PC-3 (cell line): ENCODE measurements around the gene BLCAP. TPM values are rescaled to one million over a fixed set of nuclear protein-coding genes. Genes with fewer than 3 reads are reported as not detected.
"Not testable (repeated sequence)": the region's sequence is repeated elsewhere in the genome, so short reads cannot be mapped to it uniquely, and the experiment has no call there.

Experiments used
- ATAC-seq: fragments of 200-7000 bp; cut with Tn5 transposase; 2 replicates; pipeline ENCODE4 v1.9.1; 2020; ENCODE audit warnings: mild to moderate bottlenecking, moderate library complexity
- BruUV-seq: library from RNA; stranded (reverse); fragments of 400-500 nt; replicated peaks from 2 replicates; lab custom pipeline; 2021; lab: Mats Ljungman, UMichigan
- CTCF ChIA-PET: fragments of 300-600 bp; sonication (Branson Sonifier 250); formaldehyde crosslinking; loops from one replicate; lab custom pipeline; 2022; ENCODE audit warnings: antibody characterized with exemption; lab: Charles Lee
- POLR2A ChIA-PET: fragments of 300-600 bp; sonication (Branson Sonifier 250); formaldehyde crosslinking; loops from one replicate; lab custom pipeline; 2022; ENCODE audit warnings: antibody characterized with exemption; ENCODE audit not compliant: unreplicated experiment; lab: Charles Lee
- DNase-seq: peaks from one replicate; pipeline ENCODE4 v3.0.0-alpha.2; 2015
- H2AFZ ChIP-seq: fragments of 300-600 bp; sonication (generic); 2 replicates; pipeline ENCODE4 v1.6.0; 2016; ENCODE audit warnings: antibody characterized with exemption, low read length
- H3F3A ChIP-seq: fragments of 300-600 bp; sonication (generic); one replicate; pipeline ENCODE4 v1.6.0; 2017; ENCODE audit warnings: antibody characterized with exemption, low read length, control low read depth, mild to moderate bottlenecking; ENCODE audit not compliant: unreplicated experiment
- H3K27ac ChIP-seq: fragments of 300-600 bp; sonication (generic); 2 replicates; pipeline ENCODE4 v1.5.1; 2016; ENCODE audit warnings: mild to moderate bottlenecking, low read length
- H3K27me3 ChIP-seq: fragments of 300-600 bp; sonication (generic); 2 replicates; pipeline ENCODE4 v1.6.1; 2016; ENCODE audit warnings: low read length, mixed read lengths
- H3K36me3 ChIP-seq: fragments of 300-600 bp; sonication (generic); 2 replicates; pipeline ENCODE4 v1.6.1; 2016; ENCODE audit warnings: low read depth, mixed run types, low read length, mixed read lengths
- H3K4me1 ChIP-seq: fragments of 300-600 bp; sonication (generic); 2 replicates; pipeline ENCODE4 v1.5.1; 2016; ENCODE audit warnings: low read length; ENCODE audit not compliant: insufficient read depth
- H3K4me2 ChIP-seq: fragments of 300-600 bp; sonication (generic); 2 replicates; pipeline ENCODE4 v1.6.0; 2016; ENCODE audit warnings: low read length
- H3K4me3 ChIP-seq: fragments of 300-600 bp; sonication (generic); 2 replicates; pipeline ENCODE4 v1.5.1; 2016; ENCODE audit warnings: mild to moderate bottlenecking, low read length, mixed read lengths
- H3K79me2 ChIP-seq: fragments of 300-600 bp; sonication (generic); 2 replicates; pipeline ENCODE4 v1.6.1; 2017; ENCODE audit warnings: low read length, mixed read lengths
- H3K9ac ChIP-seq: fragments of 300-600 bp; sonication (generic); 2 replicates; pipeline ENCODE4 v1.6.0; 2016; ENCODE audit warnings: mild to moderate bottlenecking, low read length
- H3K9me2 ChIP-seq: fragments of 300-600 bp; sonication (generic); replicated peaks from 2 replicates; pipeline ENCODE4 v1.6.1; 2016; ENCODE audit warnings: mixed run types, low read length, mixed read lengths
- H3K9me3 ChIP-seq: fragments of 300-600 bp; sonication (generic); 2 replicates; pipeline ENCODE4 v1.6.1; 2016; ENCODE audit warnings: low read length, mixed read lengths
- H4K20me1 ChIP-seq: fragments of 300-600 bp; sonication (generic); 2 replicates; pipeline ENCODE4 v1.6.1; 2016; ENCODE audit warnings: low read length, mixed read lengths
- EZH2 ChIP-seq: fragments of 300-600 bp; sonication (generic); IDR thresholded peaks from one replicate; pipeline ENCODE4 v1.6.1; 2017; ENCODE audit warnings: antibody characterized with exemption, mild to moderate bottlenecking, low read length; ENCODE audit not compliant: unreplicated experiment
- EZH2phosphoT487 ChIP-seq: fragments of 300-600 bp; sonication (generic); IDR thresholded peaks from 2 replicates; pipeline ENCODE4 v1.6.1; 2018; ENCODE audit warnings: mild to moderate bottlenecking, antibody characterized with exemption, low read length, borderline replicate concordance
- intact Hi-C: fragments of 100-400 bp; cut with micrococcal nuclease; formaldehyde crosslinking; loops from 2 replicates; pipeline ENCODE4 v1.9.0; 2023
- total RNA-seq: library from RNA; depleted of rRNA; stranded (reverse); fragments of >200 nt; gene quantifications from 2 replicates; pipeline ENCODE4 v1.2.3, GENCODE V29; 2014
- TF ChIP-seq, protein P1 (sequence below): fragments of 300-600 bp; sonication (generic); conservative IDR thresholded peaks from 2 replicates; pipeline ENCODE4 v1.5.1; 2017; ENCODE audit warnings: antibody characterized with exemption, low read depth, mild to moderate bottlenecking, low read length

The BLCAP gene
- total RNA-seq, 1 experiment from 2014 or later: 100 TPM

GRCh38 chr20:37474386-37474785, 53.3 kb downstream of the BLCAP start:
- Histone ChIP-seq H3F3A (no peaks in the 10 kb centered on the region), H3K4me2 (no peak overlapping the region), H3K27ac (no peak overlapping the region), H3K9me3 (no peaks in the 10 kb centered on the region), H3K9me2 (no peaks in the 10 kb centered on the region), H3K36me3 (no peaks in the 10 kb centered on the region), H3K9ac (no peak overlapping the region), H2AFZ (no peak overlapping the region), H4K20me1 (no peaks in the 10 kb centered on the region), H3K4me1 (no peaks in the 10 kb centered on the region), H3K4me3 (no peak overlapping the region), H3K79me2 (no peaks in the 10 kb centered on the region), H3K27me3 (peaks cover 39% of the 10 kb centered on the region)
- no peak for ATAC-seq
- CTCF ChIA-PET: no interaction called here
- no TSS peak for BruUV-seq
- POLR2A ChIA-PET: no interaction called here
- no peak for DNase-seq
- intact Hi-C loops: no loop called here
- TF ChIP-seq EZH2phosphoT487 (no peak), EZH2 (no peak)
- TF ChIP-seq, protein P1, sequence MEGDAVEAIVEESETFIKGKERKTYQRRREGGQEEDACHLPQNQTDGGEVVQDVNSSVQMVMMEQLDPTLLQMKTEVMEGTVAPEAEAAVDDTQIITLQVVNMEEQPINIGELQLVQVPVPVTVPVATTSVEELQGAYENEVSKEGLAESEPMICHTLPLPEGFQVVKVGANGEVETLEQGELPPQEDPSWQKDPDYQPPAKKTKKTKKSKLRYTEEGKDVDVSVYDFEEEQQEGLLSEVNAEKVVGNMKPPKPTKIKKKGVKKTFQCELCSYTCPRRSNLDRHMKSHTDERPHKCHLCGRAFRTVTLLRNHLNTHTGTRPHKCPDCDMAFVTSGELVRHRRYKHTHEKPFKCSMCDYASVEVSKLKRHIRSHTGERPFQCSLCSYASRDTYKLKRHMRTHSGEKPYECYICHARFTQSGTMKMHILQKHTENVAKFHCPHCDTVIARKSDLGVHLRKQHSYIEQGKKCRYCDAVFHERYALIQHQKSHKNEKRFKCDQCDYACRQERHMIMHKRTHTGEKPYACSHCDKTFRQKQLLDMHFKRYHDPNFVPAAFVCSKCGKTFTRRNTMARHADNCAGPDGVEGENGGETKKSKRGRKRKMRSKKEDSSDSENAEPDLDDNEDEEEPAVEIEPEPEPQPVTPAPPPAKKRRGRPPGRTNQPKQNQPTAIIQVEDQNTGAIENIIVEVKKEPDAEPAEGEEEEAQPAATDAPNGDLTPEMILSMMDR: no peak

DNA sequence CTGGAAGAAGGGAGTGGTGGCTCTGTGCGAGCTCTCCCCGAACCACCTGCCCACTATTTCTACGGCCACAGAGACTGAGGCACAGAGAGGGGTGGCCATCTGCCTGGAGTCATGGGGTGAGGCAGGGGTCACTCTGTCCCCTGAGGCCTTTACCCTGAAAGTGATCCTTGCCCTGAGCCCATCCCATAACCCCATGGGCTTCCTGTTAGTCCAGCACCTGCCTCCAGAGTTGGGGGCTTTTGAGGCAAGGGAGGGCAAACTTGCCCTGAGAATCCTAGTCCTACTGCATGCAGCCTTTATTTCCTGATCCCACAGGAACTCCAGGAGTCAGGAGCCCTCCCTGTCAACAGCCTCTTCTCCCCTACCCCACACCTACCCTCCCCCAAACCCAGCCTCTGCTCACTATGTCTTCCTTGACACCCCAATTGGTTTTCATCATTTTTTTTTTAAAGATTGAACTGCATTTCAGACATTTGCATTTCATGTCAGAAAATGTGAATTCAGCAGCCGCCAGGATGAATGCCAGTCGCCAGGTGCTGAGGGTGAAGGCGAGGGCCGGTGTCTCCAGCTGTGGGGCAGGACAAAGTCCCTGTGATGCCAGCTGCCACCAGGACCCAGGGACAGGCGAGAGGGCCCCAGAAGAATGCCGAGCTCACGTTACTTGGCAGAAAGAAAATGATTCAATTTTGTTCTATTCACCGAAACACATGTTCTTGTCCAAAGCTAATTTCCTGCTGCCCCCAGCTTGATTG, 54.3 kb downstream of the BLCAP start:
- Histone ChIP-seq H3K9me2 (no peaks in the 10 kb centered on the region), H3K27ac (no peak overlapping the region), H3K79me2 (no peaks in the 10 kb centered on the region), H3F3A (no peaks in the 10 kb centered on the region), H3K27me3 (peaks cover 32% of the 10 kb centered on the region), H3K9ac (no peak overlapping the region), H4K20me1 (no peaks in the 10 kb centered on the region), H3K4me1 (no peaks in the 10 kb centered on the region), H3K36me3 (no peaks in the 10 kb centered on the region), H3K4me3 (no peak overlapping the region), H2AFZ (no peak overlapping the region), H3K9me3 (no peaks in the 10 kb centered on the region), H3K4me2 (no peak overlapping the region)
- TF ChIP-seq, protein P1: no peak
- TF ChIP-seq EZH2phosphoT487 (no peak), EZH2 (no peak)
- intact Hi-C loops: no loop called here
- ATAC-seq: no peak
- DNase-seq: no peak
- POLR2A ChIA-PET: no interaction called here
- no TSS peak for BruUV-seq
- CTCF ChIA-PET: no interaction called here

DNA sequence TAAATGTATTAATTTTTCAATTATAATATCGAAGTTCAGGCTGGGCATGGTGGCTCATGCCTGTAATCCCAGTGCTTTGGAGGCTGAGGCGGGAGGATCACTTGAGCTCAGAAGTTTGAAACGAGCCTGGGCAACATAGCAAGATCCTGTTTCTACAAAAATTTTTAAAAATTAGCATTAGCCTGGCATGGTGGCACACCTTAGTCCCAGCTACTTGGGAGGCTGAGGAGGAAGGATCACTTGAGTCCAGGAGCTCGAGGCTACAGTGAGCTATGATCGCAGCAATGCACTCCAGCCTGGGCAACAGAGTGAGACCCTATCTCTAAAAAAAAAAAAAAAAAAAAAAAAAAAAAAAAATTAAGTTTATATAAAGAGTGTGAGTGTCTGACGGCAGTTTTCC, 55.2 kb downstream of the BLCAP start:
- intact Hi-C loops: not testable (repeated sequence)
- POLR2A ChIA-PET: interaction anchor here (0.6 kb wide), 1 partner anchor 14 kb away, joined by 3 read pairs; no protein-coding TSS in a partner anchor

More for the DNA sequence above, 55.2 kb downstream of the BLCAP start:
- H3K4me3 ChIP-seq, DNase-seq, H3K9me2 ChIP-seq, H3K36me3 ChIP-seq, H3K9ac ChIP-seq, H3F3A ChIP-seq, H2AFZ ChIP-seq, H4K20me1 ChIP-seq, ATAC-seq, H3K9me3 ChIP-seq, H3K4me1 ChIP-seq, BruUV-seq, CTCF ChIA-PET, H3K79me2 ChIP-seq, H3K4me2 ChIP-seq, H3K27ac ChIP-seq: not testable (repeated sequence)
- peaks cover 27% of the 10 kb centered on the region for H3K27me3 ChIP-seq
